Posterior cingulate gyrus (tissue), 11 donors: Measurements from ENCODE around the gene XKR3.
"Not testable (repeated sequence)": the region's sequence is repeated elsewhere in the genome, so short reads cannot be mapped to it uniquely, and the experiment has no call there.

Source experiments
- DNase-seq, 10 donors: peaks; one replicate each; pipeline versions ENCODE4 v3.0.0 to v3.0.0-alpha.2; 2020 to 2021; ENCODE audit warnings: mixed read lengths in 3 of 10
- intact Hi-C: fragments of 100-400 bp; cut with DNase I; formaldehyde crosslinking; loops from one replicate; pipeline ENCODE4 v1.15.1; 2023

XKR3 gene

GRCh38 chr22:16807109-16807508 lies 18.1 kb downstream of the XKR3 start:
- intact Hi-C loops, result no loop called here
- DNase-seq, result no peak

GRCh38 chr22:16806401-16806800 lies 18.8 kb downstream of the XKR3 start:
- intact Hi-C loops, result no loop called here
- no peak for DNase-seq

DNA sequence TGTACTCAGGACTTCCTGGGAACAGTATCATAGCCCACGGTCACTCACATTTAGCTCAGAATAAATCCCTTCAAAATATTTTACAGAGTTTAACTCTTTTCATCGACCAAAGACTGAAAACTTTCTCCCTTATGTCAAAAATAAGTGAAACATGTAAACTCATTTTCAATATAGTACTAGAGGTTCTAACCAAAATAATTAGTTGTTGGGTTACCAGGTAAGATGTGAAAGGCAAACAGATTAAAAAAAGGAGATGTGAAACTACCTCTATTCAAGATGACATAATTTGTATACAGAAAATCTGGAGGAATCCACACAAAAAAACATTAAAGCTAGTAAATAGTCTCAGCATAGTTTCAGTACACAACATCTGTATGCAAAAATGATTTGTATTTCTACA lies 20.3 kb downstream of the XKR3 start:
- intact Hi-C loops, result no loop called here
- no peak for DNase-seq

GRCh38 chr22:16803255-16803917 lies 21.8 kb downstream of the XKR3 start:
- intact Hi-C loops, result no loop called here
- DNase-seq, result no peak

DNA sequence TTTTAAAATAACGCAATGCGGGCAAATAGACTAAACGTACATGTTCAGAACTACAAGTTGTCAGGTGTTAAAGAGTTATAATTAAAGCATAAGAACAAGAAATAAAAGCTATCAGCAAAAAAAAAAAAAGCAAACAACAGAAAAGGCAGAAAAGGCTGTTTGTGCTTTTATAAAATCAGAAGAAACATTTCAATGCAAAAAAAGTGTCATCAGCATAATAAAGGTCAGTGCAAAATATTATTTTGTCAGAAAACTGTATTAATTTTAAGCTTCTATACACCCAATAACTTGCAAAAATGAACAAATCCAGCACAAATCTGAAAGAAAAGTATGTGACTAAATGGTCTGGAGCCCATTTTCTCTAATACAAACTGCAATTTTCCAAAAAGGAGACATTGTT lies 23.6 kb downstream of the XKR3 start:
- intact Hi-C loops, result no loop called here
- DNase-seq, result no peak

GRCh38 chr22:16801088-16801487 lies 24.1 kb downstream of the XKR3 start:
- DNase-seq, result no peak
- intact Hi-C loops, result no loop called here

GRCh38 chr22:16800358-16800757 lies 24.9 kb downstream of the XKR3 start:
- no peak for DNase-seq
- intact Hi-C loops, result no loop called here

DNA sequence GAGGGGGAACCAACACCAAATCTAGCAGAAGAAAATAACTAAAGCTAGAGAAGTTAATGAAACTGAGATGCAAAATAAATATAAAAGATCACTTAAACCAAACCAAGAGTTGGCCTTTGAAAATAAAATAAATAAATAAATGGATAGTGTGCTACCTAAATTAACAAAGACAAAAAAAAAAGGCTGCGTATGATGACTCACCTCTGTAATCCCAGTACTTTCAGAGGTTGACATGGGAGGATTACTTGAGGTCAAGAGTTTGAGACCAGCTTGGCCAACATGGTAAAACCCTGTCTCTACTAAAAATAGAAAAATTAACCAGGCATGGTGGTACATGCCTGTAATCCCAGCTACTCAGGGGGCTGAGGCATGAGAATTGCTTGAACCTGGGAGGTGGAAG lies 29.7 kb downstream of the XKR3 start:
- DNase-seq, intact Hi-C loops: not testable (repeated sequence)

DNA sequence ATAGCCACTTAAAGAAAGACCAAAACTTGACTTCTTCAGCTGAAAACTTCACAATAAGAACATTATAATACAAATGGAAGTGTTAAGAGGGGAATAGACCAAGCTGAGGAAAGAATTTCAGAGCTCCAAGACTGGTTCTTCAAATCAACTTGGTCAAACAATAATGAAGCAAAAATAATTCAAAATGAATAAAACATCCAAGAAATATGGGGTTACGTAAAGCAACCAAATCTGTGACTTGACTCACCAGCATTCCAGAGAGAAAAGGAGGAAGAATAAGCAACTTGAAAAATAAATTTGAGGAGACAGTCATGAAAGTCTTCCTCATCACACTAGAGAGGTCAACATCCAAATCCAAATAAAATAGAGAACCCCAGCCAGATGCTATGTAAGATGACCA lies 31.4 kb downstream of the XKR3 start:
- intact Hi-C loops, result no loop called here
- DNase-seq, result no peak

- DNase-seq, result no peak
- intact Hi-C loops, result no loop called here
Measured at GRCh38 chr22:16789860-16790493, 35.2 kb downstream of the XKR3 start.

DNA sequence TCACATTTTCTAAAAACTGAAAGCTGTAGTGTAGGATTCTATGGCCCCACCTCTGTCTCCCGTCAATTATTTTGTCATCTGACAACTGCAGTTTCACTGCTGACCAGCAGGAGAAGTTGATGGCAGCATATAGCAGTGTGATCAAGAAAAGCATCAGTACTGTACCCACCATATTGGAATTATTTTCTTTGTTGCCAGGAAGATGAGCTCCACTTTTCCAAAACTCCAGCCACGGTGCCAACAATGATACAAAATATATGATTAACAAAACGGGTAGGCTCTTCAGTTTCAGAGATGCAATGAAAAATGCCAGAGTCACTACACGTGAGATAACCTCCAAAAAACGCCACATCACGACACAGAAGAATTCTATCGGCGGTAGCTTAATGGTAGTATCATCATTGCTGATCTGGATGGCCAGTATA lies 41.3 kb downstream of the XKR3 start:
- DNase-seq, result no peak
- intact Hi-C loops, result no loop called here

DNA sequence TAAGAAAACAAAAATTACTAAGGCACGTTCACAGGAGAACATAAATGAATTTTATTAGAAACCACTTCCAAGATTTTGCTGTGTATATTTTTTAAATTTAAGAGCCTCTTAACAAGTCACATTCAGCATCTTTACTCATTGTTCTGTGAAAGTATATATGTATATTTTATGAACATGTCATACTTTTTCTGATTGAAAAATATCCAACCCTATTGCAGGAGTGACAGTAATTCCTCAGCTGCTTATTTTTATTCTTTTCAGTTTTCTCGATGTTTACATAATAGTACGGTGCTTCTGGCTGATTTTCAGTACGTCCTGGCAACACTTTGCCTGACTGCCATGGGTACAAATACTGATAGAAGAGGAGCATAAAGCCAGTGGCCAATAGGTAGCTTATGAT lies 41.8 kb downstream of the XKR3 start:
- DNase-seq, result no peak
- intact Hi-C loops, result no loop called here

GRCh38 chr22:16781764-16782329 lies 43.4 kb downstream of the XKR3 start:
- no peak for DNase-seq
- intact Hi-C loops, result no loop called here

GRCh38 chr22:16781074-16781763 lies 44.0 kb downstream of the XKR3 start:
- DNase-seq, result no peak
- intact Hi-C loops, result no loop called here

- DNase-seq, result no peak
- intact Hi-C loops, result no loop called here
Measured at GRCh38 chr22:16777284-16777924, 47.8 kb downstream of the XKR3 start.

DNA sequence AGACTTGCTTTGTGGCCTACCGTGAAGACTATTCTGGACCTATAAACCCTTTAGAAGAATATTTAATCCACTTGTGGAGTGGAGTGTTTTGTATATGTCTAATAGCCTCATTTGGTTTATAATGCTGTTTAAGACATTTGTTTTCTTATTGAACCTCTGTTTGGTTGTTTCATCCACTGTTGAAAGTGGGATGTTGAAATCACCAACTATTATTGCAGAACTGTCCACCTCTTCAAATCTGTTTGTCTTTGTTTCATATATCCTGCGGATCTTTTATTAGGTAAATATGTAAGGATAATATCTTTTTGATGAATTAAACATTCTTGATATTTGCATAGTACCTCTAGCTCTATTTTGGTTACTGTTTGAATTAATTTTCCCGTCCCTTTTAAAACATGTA lies 49.1 kb downstream of the XKR3 start:
- intact Hi-C loops, result no loop called here
- no peak for DNase-seq

GRCh38 chr22:16774911-16775500 lies 50.2 kb downstream of the XKR3 start:
- intact Hi-C loops, result no loop called here
- DNase-seq, result no peak

GRCh38 chr22:16771569-16771968 lies 53.6 kb downstream of the XKR3 start:
- intact Hi-C loops, DNase-seq: not testable (repeated sequence)

GRCh38 chr22:16767927-16768326 lies 57.3 kb downstream of the XKR3 start:
- DNase-seq, intact Hi-C loops: not testable (repeated sequence)

DNA sequence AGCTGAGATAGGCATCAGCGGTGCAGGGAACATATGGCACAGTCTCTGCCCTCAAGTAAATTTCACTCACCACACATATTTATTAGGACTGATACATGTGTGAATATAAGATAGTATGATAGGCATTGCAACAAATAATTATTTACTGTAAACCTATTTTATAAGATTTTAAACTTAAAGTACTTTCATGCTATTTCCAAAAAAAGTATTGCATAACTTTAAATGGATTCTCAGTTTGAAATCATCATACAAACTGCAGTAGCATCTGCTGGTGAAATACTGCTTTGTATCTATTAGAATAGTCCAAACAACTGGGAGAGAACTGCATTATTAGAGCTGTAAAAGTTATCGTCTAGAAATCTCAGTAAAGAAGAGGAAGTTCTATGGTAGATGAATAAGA lies 63.0 kb downstream of the XKR3 start:
- intact Hi-C loops, result not testable (repeated sequence)

DNA sequence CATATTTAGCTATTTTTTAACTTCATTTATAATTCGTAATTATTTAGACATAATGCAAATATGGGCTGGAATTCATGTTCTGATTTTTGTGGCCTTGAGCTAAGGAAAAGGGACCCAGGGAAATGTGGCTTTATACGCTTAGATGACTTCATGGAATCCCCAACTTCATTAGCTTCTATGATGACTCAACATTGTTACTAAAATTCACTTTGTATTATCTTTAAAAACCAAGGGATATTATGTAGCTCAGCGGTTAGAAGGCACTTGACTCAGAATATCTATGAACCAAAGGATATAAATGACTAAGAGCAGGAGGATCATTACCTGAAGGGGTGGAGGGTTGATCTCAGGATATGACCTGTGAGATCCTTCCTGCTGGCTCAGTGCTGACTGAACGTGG lies 64.8 kb downstream of the XKR3 start:
- intact Hi-C loops, DNase-seq: not testable (repeated sequence)

More for the DNA sequence above, 63.0 kb downstream of the XKR3 start:
- not testable (repeated sequence) for DNase-seq
